Left cardiac atrium (tissue), 4 donors: ENCODE results near the gene RTP1. TPM values are rescaled to one million over a fixed set of nuclear protein-coding genes. Genes with fewer than 3 reads are reported as not detected.
A peak's percentile ranks its signal among the peaks of the same experiment; 100 is the strongest.
"Not testable (repeated sequence)": the region's sequence is repeated elsewhere in the genome, so short reads cannot be mapped to it uniquely, and the experiment has no call there.

Experiments used
- ATAC-seq, 2 donors: fragments of 200-7000 bp; cut with Tn5 transposase; one replicate each; pipeline ENCODE4 v1.9.1; 2020; ENCODE audit warnings: mild to moderate bottlenecking in 2 of 2, moderate library complexity in 2 of 2
- DNase-seq: peaks from one replicate; pipeline ENCODE4 v3.0.0-alpha.2; 2020
- intact Hi-C, 2 donors: fragments of 100-400 bp; cut with DNase I; formaldehyde crosslinking; loops; one replicate each; pipeline versions ENCODE4 v1.14.1 to v1.15.1; 2022 to 2023
- total RNA-seq, 2 donors: library from RNA; stranded (reverse); fragmentation: NEBNext Ultra II Directional; extraction: Animal tissue kit (Norgen Biotek cat#: 25700); gene quantifications; one replicate each; pipeline ENCODE4 v1.2.1, GENCODE V29; 2021
- donor health status: DM: no; HTN: yes; CAD: no.
- donor health status: DM: no; HTN: yes; CAD: no; lungs with severe emphysema.
- donor health status: DM: yes; HTN: yes; CAD: no.
- donor health status: Dilated cardiomyopathy.

Gene RTP1
- total RNA-seq, 2 donors from 2014 or later = not detected

DNA sequence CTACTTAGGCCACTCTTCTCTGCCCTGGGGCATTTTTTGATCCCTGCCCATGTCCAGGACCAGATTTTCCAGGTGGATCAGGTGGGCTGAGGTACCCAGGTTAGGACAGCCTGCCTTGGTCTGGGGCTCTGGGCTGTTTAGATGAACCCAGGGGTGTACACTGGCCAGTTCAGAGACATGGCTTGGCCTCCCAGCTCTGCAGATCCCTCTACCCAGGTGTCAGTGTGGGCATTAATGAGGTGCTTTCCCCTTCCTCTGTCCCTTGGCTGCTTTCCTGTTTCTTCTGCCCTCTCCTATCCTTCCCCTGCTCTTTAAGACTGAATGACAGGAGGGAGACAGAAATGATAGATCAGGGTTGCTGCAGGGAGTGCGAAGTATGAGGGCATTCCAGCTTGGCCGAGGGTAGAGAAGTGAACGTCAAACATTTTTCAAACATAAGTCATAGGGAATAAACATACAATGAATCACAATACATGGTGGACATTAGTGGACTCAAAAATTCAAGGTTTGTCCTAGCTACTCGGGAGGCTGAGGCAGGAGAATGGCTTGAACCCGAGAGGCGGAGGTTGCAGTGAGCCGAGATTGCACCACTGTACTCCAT is 30.5 kb downstream of the RTP1 start:
- intact Hi-C loops = loop anchor here in 1 of 2 donors (10.0 kb wide), 1 partner anchor 447 kb away; the partner anchor contains the start of gene SST
- ATAC-seq (peak in 1 of 2 donors; percentile 71), DNase-seq (no peak)

DNA sequence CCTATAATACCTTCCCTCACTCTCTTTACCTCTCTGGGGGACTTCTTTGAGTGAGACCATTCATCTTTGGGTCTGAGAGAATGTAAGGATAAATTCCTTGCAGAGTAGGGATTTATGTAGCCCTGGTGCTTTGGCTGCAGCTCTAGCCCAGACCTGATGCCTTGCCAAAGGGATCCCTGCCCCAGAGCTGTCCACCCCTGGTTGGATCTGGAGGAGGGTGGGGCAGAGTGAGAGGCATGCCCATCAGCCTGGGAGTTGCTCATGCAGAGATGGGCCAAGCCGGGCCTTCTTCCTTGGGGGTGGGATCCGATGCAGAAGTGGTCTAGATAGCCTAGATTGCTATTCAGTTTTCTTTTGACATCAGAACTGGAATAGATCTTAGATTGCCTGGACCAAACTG is 31.5 kb downstream of the RTP1 start:
- DNase-seq (no peak), ATAC-seq (peak in 1 of 2 donors; percentile 46)
- intact Hi-C loops = loop anchor here in 1 of 2 donors (10.0 kb wide), 1 partner anchor 446 kb away; the partner anchor contains the start of gene SST

DNA sequence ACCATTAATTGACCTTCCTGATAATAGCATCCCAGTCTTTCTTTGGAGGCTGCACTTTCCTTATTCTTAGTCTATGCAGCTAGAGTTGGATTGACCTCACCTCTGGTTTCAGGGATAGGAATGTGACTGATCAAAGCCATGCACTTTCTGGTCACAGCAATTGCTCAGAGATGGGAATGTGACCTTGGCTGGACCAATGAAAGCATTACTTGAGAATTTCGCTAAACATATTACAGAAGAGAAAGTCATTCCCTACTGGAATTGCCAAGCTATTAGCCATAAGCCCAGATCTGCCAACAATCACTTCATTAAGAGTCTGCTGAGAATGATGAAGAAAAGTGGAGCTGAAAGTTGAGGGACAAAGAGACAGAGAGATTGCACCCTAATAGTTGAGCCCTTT is 32.7 kb downstream of the RTP1 start:
- DNase-seq (no peak), ATAC-seq (no peak)
- intact Hi-C loops = no loop called here

DNA sequence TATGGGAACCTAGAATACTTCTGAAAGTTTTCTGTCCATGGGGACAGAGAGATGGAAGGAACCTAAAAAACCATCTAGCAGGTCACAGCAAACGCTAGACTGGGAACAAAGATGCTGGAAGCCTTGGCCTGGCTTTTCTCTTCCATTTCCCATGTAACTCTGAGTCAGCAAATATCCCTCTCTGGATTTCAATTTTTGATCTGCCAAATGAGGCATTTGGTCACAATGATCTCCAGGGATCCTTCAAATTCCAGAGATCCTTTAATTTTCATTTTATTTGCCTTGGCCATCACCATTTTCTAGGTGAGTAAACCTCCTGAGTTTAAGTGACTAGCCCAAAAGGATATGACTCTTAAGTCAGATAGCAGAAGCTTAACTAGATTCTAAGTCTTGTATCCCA is 39.7 kb downstream of the RTP1 start:
- ATAC-seq = no peak

DNA sequence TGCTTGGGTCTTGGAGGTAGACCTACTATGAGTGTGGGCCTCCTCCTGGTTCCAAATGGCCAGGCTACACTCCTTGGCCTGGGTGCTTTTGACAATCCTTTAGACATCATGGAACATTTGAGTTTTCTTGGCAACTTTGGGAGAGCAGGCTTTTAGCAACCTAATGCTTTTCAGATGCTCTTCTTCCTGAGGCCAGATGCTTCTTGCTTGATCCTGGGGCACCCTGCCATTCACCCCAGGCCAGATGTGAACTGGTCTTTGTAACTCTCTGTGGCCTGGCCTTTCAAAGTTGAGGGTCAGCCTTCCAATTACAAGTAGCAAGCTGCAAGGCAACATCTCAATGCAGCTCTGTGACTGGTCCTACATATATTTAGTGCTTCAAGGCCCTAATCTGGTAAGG is 40.5 kb downstream of the RTP1 start:
- ATAC-seq (no peak), DNase-seq (no peak)
- intact Hi-C loops = no loop called here

More for the DNA sequence above, 39.7 kb downstream of the RTP1 start:
- DNase-seq = no peak
- intact Hi-C loops = no loop called here

DNA sequence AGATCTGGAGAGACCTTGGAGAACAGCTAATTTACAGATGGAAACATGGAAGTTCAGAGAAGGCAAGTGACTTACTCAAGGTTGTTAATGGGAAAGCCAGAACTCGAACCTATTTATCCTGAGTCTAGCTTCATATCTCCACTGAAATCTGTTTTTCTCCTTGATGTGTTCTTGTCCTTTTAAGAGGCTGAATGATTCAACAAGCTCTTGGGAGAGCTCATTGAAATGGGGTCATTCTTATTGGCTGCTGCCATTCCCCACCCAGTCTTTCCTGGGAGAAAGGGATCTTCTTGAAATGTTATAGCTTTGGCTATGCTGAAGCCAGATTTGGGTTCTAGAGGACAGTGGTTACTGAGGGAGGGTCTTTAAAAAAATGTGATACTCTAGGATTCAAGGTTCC is 41.0 kb downstream of the RTP1 start:
- intact Hi-C loops = no loop called here
- ATAC-seq = no peak
- DNase-seq = no peak

DNA sequence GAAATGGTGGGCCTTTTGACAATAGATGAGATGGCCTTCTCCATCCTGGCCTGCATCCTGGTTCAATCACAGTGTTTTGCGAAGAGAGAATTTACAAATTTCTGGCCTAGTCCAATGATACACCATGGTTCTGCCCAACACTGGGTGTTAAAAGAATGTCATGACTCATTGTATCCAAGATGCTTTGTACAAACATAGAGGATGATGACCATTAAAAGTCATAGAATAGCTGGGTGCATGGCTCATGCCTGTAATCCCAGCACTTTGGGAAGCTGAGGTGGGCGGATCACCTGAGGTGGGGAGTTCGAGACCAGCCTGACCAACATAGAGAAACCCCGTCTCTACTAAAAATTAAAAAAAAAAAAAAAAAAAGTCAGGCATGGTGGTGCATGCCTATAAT is 41.5 kb downstream of the RTP1 start:
- DNase-seq, ATAC-seq, intact Hi-C loops: not testable (repeated sequence)

DNA sequence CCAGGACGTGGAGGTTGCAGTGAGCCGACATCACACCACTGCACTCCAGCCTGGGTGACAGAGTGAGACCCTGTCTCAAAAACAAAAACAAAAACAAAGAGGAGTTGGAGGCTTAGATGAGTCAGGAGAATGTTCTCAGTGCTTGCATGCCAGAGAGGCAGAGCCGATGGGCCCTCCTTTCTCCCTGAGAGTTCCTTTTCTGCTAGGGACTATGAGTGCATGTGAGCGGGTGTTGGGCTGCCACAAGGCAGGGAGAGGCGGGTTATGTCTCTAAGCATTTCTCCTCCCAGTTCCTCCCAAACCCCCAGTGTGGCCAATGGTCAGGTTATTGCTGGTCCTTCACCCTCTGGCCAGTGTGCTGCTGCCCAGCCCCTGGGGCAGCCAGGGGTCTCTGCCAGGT is 45.1 kb downstream of the RTP1 start:
- DNase-seq (no peak), ATAC-seq (no peak)
- intact Hi-C loops = no loop called here

DNA sequence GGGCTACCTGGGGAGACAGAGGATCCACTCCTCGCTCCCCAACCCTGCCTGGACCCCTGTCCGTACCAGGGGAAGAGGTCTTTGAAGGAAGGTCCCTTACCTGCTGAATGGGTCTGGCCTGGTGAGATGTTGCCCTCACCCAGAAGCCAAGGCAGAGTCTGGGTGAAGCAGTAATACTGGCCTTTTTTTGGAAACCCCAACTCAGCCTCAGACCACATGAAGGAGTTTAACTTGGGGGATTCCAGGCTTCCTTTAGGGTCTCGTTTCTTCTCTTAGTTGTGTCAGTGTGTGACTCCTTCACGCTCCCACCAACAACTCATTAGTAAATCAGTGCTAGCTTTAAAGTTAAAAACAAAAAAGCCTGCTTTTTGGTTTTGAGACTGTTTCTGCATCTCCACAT is 45.6 kb downstream of the RTP1 start:
- ATAC-seq = no peak
- intact Hi-C loops = no loop called here
- no peak for DNase-seq

DNA sequence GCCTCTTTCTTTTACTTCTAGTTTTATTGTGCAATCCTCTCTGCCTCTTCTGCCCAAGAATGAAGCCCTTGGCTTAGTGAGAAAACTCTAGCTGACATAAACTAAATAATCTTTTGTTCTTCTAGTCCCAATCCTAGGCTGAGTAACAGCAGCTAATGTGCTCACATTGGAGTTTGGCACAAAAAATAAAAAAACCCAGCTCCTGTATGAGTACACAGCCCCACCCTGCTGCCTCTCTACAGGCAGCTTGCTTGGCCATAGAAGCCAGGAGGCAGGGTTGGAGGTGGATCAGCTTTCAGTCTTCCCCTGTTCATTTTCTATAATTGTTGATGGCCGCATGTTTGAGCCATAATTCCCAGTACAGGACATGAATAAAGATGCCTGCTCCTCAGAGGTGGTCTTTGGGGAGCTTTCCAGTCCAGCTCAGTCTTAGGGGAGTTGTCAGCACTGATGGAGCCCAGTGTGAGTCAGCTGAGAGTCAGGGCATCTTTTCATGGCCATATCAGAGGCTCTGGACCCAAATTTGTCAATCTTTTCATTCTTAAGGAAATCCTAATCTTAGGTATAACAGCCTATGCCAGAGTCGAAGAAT is 46.7 kb downstream of the RTP1 start:
- DNase-seq (peak; percentile 56), ATAC-seq (peak; percentile 23 to 81)
- intact Hi-C loops = no loop called here

DNA sequence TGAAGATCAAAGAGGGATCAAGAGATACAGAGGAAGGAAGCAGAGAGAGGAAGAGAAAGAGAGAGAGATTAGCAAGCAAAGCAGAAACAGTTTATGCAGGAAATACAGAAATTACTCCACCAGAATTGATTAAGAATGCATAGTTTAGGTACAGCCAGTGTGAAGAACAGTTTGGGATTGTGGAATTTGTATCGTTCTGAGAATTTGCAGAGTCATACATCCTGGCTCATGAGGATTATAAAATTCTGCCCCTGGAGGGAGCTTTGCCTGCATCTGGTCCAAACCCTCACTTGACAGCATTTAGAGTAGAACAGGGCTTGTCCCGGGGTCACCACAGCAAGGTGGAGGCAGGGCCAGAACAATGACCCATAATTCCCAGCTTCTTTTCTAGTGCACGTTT is 50.1 kb downstream of the RTP1 start:
- intact Hi-C loops = no loop called here
- no peak for ATAC-seq

More for the DNA sequence above, 50.1 kb downstream of the RTP1 start:
- no peak for DNase-seq

Other genes with a start within 250 kb of the RTP1 start
- 1 to 10 TPM; 8.2 to 9.0 TPM for gene RPL39L, start 58.0 kb upstream of the RTP1 start, total RNA-seq
- gene MASP1, start 94.3 kb downstream of the RTP1 start, total RNA-seq = 10 to 100 TPM; 12.8 to 74.7 TPM
- gene RTP4, start 170.9 kb downstream of the RTP1 start, total RNA-seq = 1 to 10 TPM; 1.4 to 2.1 TPM